PFSK-1 (cell line): ENCODE measurements around the gene DNER.

Experiments
- SIN3A ChIP-seq: IDR thresholded peaks from 2 replicates; pipeline ENCODE4 v1.6.1; 2012; ENCODE audit warnings: mild to moderate bottlenecking, low read length, moderate library complexity, borderline replicate concordance; ENCODE audit not compliant: insufficient read depth
- TAF1 ChIP-seq: IDR thresholded peaks from 2 replicates; pipeline ENCODE4 v1.6.1; 2012; ENCODE audit warnings: low read length, control low read depth, borderline replicate concordance; ENCODE audit not compliant: insufficient read depth

DNA sequence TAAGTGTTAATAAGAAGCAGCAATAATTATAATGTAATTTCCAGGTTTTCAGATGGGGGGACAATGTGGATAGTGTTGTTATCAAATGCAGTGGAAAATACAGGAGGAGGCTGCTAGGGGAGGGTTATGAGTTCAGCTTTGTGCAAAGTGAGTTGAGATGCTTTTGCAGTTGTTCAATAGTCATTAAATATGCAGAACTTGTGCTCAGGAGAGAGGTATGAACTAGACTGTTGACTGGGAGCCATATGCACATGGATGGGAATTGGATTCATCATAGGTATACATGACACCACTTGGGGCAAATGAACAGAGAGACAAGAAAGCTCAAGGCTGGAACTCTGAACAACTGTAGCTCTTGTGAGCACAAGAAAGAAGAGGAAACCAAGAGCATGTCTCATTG lies 261.1 kb downstream of the DNER start:
- no peak for TF ChIP-seq TAF1
- no peak for TF ChIP-seq SIN3A
